ENCODE results near the gene EYS. TPM values are rescaled to one million over a fixed set of nuclear protein-coding genes. Genes with fewer than 3 reads are reported as not detected.
A peak's percentile ranks its signal among the peaks of the same experiment; 100 is the strongest.

The EYS gene
- total and polyA plus RNA-seq, 4 donors = 0.53 to 4.5 (median 2.4) TPM

DNA sequence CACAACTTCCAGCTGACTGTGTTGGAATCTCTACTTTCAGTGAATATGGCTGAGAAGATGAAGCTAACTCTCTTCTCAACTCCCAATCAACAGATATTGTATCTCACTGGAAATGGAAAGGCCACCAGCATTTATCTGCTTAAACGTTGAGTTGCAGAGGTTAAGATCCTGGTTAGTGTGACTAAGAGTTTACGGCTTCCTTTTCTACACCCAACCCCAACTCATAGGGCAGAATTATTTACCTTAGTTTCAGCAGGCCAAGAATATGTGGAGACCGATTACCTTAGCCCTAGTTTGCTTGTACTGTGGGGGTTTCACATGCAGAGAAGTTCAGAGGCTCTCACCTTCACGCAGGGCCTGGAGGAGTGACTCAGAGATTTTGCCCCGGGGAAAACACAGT, 1026.6 kb downstream of the EYS start:
- no peak overlapping the region for H3K27ac ChIP-seq (ENCODE audit: low read depth, low read length)
- no peaks in the 10 kb centered on the region for H3K27me3 ChIP-seq (ENCODE audit: control insufficient read depth, insufficient read depth, low read length)
- H3K9me3 ChIP-seq (ENCODE audit: control insufficient read depth, insufficient read depth, low read length) = no peaks in the 10 kb centered on the region
- no CpG with 5 or more reads among the region's 5 CpGs for WGBS (ENCODE audit: insufficient coverage)
- no peak for DNase-seq (ENCODE audit: low read depth in 4 of 6, low spot score in 6 of 6)
- no peaks in the 10 kb centered on the region for H3K36me3 ChIP-seq (ENCODE audit: control insufficient read depth, insufficient read depth, low read length)
- H3K4me3 ChIP-seq (ENCODE audit: low read depth, low read length) = no peak overlapping the region
- no peaks in the 10 kb centered on the region for H3K4me1 ChIP-seq (ENCODE audit: control insufficient read depth, insufficient read depth, low read length)

DNA sequence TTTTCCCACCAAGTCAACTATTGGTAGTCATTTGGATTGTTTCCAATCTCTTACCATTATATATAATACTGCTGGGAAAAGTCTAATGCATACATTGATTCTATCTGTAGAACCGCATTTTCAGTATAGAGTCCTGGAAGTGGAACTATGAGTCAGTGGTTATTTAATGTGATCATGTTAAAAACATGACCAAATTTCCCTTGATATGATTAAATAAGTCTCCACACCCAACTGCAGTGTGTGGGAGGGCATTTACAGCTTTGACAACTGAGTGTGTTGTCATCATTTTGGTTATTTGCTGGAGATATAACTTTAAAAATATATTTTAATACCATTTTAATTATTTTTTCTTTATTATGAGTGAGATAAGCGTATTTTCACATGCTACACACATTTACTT, 1027.6 kb downstream of the EYS start:
- no peaks in the 10 kb centered on the region for H3K4me1 ChIP-seq (ENCODE audit: control insufficient read depth, insufficient read depth, low read length)
- H3K27me3 ChIP-seq (ENCODE audit: control insufficient read depth, insufficient read depth, low read length) = no peaks in the 10 kb centered on the region
- no peaks in the 10 kb centered on the region for H3K36me3 ChIP-seq (ENCODE audit: control insufficient read depth, insufficient read depth, low read length)
- no peaks in the 10 kb centered on the region for H3K9me3 ChIP-seq (ENCODE audit: control insufficient read depth, insufficient read depth, low read length)
- no peak overlapping the region for H3K4me3 ChIP-seq (ENCODE audit: low read depth, low read length)
- no peak for DNase-seq (ENCODE audit: low read depth in 4 of 6, low spot score in 6 of 6)
- no CpG with 5 or more reads among the region's 2 CpGs for WGBS (ENCODE audit: insufficient coverage)
- no peak overlapping the region for H3K27ac ChIP-seq (ENCODE audit: low read depth, low read length)

DNA sequence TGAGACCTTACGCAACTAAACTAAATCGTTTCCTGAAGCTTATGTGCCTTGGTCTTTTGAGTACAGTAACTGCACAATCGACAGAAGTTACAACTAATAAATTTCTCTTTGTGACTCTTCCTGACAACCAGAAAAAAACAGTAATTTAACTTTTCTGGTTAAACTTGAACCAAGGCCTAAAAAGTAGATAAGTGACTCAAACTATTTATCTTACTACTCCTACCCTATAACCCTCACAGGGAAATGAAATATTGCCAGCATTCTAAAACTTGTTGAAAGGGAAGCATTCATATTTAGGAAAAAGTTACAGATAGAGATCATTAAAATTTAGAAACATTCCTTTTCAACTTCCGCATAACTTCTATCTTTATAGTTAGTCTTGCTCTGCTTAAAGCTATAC, 1034.4 kb downstream of the EYS start:
- no peaks in the 10 kb centered on the region for H3K36me3 ChIP-seq (ENCODE audit: control insufficient read depth, insufficient read depth, low read length)
- 50% methylated on average over 3 of the region's 4 CpGs for WGBS (ENCODE audit: insufficient coverage)
- H3K9me3 ChIP-seq (ENCODE audit: control insufficient read depth, insufficient read depth, low read length) = no peaks in the 10 kb centered on the region
- DNase-seq (ENCODE audit: low read depth in 4 of 6, low spot score in 6 of 6) = peak in 1 of 6 donors; percentile 17
- no peak overlapping the region for H3K27ac ChIP-seq (ENCODE audit: low read depth, low read length)
- no peak overlapping the region for H3K4me3 ChIP-seq (ENCODE audit: low read depth, low read length)
- no peaks in the 10 kb centered on the region for H3K27me3 ChIP-seq (ENCODE audit: control insufficient read depth, insufficient read depth, low read length)
- H3K4me1 ChIP-seq (ENCODE audit: control insufficient read depth, insufficient read depth, low read length) = no peaks in the 10 kb centered on the region

DNA sequence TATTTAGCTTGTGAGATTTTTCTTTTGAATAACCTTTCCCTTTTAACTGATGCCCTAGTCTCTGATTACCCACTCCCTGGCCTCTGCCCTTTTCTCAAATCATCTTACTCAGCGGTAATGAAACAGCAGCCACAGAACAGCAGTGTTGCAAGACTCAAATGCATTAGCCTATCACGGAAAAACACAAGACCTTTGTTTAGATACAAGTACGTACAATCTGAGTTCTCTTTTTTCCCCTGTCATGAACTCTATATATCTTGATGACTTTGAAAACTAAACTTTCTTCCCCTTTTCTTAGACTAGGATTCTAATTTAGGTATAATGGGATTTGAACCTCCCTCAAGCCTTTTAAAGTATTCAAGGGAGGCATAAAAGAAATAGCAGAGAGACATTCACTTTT, 1034.9 kb downstream of the EYS start:
- Histone ChIP-seq H3K9me3 (ENCODE audit: control insufficient read depth, insufficient read depth, low read length) (no peaks in the 10 kb centered on the region), H3K27ac (ENCODE audit: low read depth, low read length) (no peak overlapping the region), H3K36me3 (ENCODE audit: control insufficient read depth, insufficient read depth, low read length) (no peaks in the 10 kb centered on the region), H3K4me3 (ENCODE audit: low read depth, low read length) (no peak overlapping the region), H3K4me1 (ENCODE audit: control insufficient read depth, insufficient read depth, low read length) (no peaks in the 10 kb centered on the region), H3K27me3 (ENCODE audit: control insufficient read depth, insufficient read depth, low read length) (no peaks in the 10 kb centered on the region)
- peak in 2 of 6 donors; percentile 13 to 25 for DNase-seq (ENCODE audit: low read depth in 4 of 6, low spot score in 6 of 6)
- 73% methylated on average over 2 of the region's 3 CpGs for WGBS (ENCODE audit: insufficient coverage)

DNA sequence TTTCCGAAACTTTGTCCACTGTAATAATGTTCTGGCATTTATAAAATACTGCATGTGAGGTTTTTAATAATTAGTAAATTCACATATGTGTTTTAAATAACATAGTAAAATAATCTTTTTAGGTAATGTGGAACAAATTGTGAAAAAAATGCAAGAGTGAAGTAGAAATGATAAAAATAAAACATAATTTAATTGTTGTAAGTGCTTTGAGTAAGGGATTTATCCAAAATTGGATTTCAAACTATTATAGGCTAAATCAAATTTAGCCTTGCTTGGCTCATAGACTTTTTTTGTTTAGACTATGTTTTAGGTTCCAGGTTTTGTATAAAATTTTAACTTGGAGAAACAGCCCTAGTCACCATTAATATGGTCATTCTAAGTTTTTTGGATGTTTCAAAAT, 1041.9 kb downstream of the EYS start:
- Histone ChIP-seq H3K4me1 (ENCODE audit: control insufficient read depth, insufficient read depth, low read length) (no peaks in the 10 kb centered on the region), H3K27ac (ENCODE audit: low read depth, low read length) (no peak overlapping the region), H3K4me3 (ENCODE audit: low read depth, low read length) (no peak overlapping the region), H3K9me3 (ENCODE audit: control insufficient read depth, insufficient read depth, low read length) (no peaks in the 10 kb centered on the region), H3K36me3 (ENCODE audit: control insufficient read depth, insufficient read depth, low read length) (no peaks in the 10 kb centered on the region), H3K27me3 (ENCODE audit: control insufficient read depth, insufficient read depth, low read length) (no peaks in the 10 kb centered on the region)
- no peak for DNase-seq (ENCODE audit: low read depth in 4 of 6, low spot score in 6 of 6)
- no CpG with 5 or more reads among the region's 1 CpG for WGBS (ENCODE audit: insufficient coverage)

DNA sequence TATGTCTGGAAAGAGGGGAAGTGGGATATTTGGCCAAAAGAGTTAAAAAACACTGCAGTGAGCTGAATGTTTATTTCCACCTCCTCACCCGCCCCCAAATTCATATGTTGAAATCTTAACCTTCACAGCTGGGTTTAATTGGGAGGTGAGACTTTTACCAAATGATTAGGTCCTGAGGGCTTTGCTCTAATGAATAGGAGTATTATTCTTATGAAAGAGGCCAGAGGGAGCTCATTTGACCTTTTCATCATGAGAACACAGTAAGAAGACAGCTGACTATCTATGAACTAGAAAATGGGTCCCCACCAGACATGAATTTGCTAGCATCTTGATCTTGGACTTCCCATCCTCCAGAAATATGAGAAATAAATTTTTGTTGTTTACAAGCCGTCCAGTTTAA, 1042.5 kb downstream of the EYS start:
- Histone ChIP-seq H3K27ac (ENCODE audit: low read depth, low read length) (no peak overlapping the region), H3K9me3 (ENCODE audit: control insufficient read depth, insufficient read depth, low read length) (no peaks in the 10 kb centered on the region), H3K4me3 (ENCODE audit: low read depth, low read length) (no peak overlapping the region), H3K27me3 (ENCODE audit: control insufficient read depth, insufficient read depth, low read length) (no peaks in the 10 kb centered on the region), H3K4me1 (ENCODE audit: control insufficient read depth, insufficient read depth, low read length) (no peaks in the 10 kb centered on the region), H3K36me3 (ENCODE audit: control insufficient read depth, insufficient read depth, low read length) (no peaks in the 10 kb centered on the region)
- no CpG with 5 or more reads among the region's 2 CpGs for WGBS (ENCODE audit: insufficient coverage)
- DNase-seq (ENCODE audit: low read depth in 4 of 6, low spot score in 6 of 6) = no peak

DNA sequence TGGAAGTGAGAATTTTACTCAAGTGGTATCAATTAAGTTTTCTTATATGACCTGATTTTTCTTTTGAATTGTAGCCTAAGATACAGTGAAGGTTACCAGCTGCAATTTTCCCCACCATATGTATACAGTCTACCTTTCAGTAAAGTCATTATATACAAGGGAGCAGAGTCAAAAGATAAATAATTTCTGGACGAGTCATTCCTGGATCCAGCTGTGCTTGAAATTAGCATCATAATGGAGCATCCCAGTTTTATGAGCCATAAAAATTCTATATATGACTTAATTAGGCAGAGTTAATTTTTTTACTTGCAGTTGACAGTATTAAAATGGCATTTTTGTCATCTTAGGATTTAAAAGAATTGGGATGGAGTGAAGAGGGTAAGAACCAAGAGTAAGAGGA, 1063.0 kb downstream of the EYS start:
- H3K36me3 ChIP-seq (ENCODE audit: control insufficient read depth, insufficient read depth, low read length) = no peaks in the 10 kb centered on the region
- no peaks in the 10 kb centered on the region for H3K9me3 ChIP-seq (ENCODE audit: control insufficient read depth, insufficient read depth, low read length)
- no peak overlapping the region for H3K27ac ChIP-seq (ENCODE audit: low read depth, low read length)
- WGBS (ENCODE audit: insufficient coverage) = no CpG with 5 or more reads among the region's 1 CpG
- no peak overlapping the region for H3K4me3 ChIP-seq (ENCODE audit: low read depth, low read length)
- DNase-seq (ENCODE audit: low read depth in 4 of 6, low spot score in 6 of 6) = peak in 2 of 6 donors; percentile 1 to 74
- no peaks in the 10 kb centered on the region for H3K4me1 ChIP-seq (ENCODE audit: control insufficient read depth, insufficient read depth, low read length)
- H3K27me3 ChIP-seq (ENCODE audit: control insufficient read depth, insufficient read depth, low read length) = no peaks in the 10 kb centered on the region

DNA sequence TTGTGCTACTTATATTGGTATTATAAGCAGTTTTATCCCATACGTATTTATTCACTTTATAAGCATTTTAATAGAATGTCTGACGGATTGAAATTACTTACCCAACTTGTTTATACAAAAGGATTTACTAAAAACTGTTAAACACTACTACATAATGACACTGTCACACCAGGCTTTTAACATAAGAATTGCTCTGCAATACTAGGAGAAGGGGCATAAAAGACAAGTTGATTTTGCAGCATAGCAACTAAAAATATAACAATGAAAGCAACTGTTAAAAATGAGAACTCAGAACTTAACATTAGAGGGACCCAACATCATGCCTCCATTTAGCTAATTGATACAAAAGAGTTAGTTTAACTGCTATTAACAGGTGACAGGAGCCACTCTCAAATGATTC, 1076.1 kb downstream of the EYS start:
- H3K9me3 ChIP-seq (ENCODE audit: control insufficient read depth, insufficient read depth, low read length) = no peaks in the 10 kb centered on the region
- H3K4me1 ChIP-seq (ENCODE audit: control insufficient read depth, insufficient read depth, low read length) = no peaks in the 10 kb centered on the region
- DNase-seq (ENCODE audit: low read depth in 4 of 6, low spot score in 6 of 6) = no peak
- no peak overlapping the region for H3K27ac ChIP-seq (ENCODE audit: low read depth, low read length)
- H3K27me3 ChIP-seq (ENCODE audit: control insufficient read depth, insufficient read depth, low read length) = no peaks in the 10 kb centered on the region
- no CpG with 5 or more reads among the region's 2 CpGs for WGBS (ENCODE audit: insufficient coverage)
- no peak overlapping the region for H3K4me3 ChIP-seq (ENCODE audit: low read depth, low read length)
- H3K36me3 ChIP-seq (ENCODE audit: control insufficient read depth, insufficient read depth, low read length) = no peaks in the 10 kb centered on the region

DNA sequence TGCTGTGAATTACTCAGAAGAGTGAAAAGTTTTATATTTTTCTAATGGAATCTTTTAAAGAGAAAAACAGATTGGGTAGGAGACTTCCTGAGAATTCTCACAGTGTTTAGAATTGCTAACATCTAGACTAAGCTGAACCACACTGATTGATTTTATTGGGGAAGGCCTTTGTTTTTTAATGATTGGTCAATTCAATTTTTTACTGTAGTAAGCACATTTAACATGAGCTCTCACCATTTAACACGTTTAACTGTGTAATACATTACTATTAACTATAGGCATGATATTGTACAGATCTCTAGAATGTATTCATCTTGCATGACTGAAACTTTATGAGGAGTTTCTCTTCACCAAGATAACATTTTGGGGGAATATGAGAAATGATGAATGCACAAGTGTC, 1084.1 kb downstream of the EYS start:
- WGBS (ENCODE audit: insufficient coverage) = no CpG with 5 or more reads among the region's 1 CpG
- Histone ChIP-seq H3K9me3 (ENCODE audit: control insufficient read depth, insufficient read depth, low read length) (no peaks in the 10 kb centered on the region), H3K27me3 (ENCODE audit: control insufficient read depth, insufficient read depth, low read length) (no peaks in the 10 kb centered on the region), H3K4me1 (ENCODE audit: control insufficient read depth, insufficient read depth, low read length) (no peaks in the 10 kb centered on the region), H3K4me3 (ENCODE audit: low read depth, low read length) (no peak overlapping the region), H3K27ac (ENCODE audit: low read depth, low read length) (no peak overlapping the region), H3K36me3 (ENCODE audit: control insufficient read depth, insufficient read depth, low read length) (no peaks in the 10 kb centered on the region)
- DNase-seq (ENCODE audit: low read depth in 4 of 6, low spot score in 6 of 6) = no peak

DNA sequence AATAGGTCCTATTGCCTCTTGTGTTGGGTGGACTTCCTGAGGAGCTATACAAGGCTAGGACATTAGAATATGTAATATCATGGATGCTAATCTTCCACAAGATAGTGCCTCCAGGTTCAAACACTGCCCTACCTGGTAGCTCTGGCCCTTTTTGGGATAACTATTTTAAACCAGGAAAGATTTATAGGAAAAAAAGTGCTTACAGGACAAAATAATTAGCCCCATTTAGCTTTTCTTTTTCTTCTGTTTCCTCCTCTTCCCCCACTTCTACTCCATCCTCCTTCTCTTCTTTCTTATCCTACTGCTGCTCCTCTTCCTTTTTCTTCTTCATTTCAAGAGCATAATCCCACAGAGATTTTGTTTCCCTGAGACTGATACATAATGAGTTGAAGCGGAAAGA, 1104.0 kb downstream of the EYS start:
- no peak overlapping the region for H3K27ac ChIP-seq (ENCODE audit: low read depth, low read length)

More for the DNA sequence above, 1104.0 kb downstream of the EYS start:
- Histone ChIP-seq H3K4me1 (ENCODE audit: control insufficient read depth, insufficient read depth, low read length) (no peaks in the 10 kb centered on the region), H3K9me3 (ENCODE audit: control insufficient read depth, insufficient read depth, low read length) (no peaks in the 10 kb centered on the region), H3K4me3 (ENCODE audit: low read depth, low read length) (no peak overlapping the region), H3K27me3 (ENCODE audit: control insufficient read depth, insufficient read depth, low read length) (no peaks in the 10 kb centered on the region), H3K36me3 (ENCODE audit: control insufficient read depth, insufficient read depth, low read length) (no peaks in the 10 kb centered on the region)
- no CpG with 5 or more reads among the region's 1 CpG for WGBS (ENCODE audit: insufficient coverage)
- no peak for DNase-seq (ENCODE audit: low read depth in 4 of 6, low spot score in 6 of 6)

Measured in spinal cord (tissue), 10 donors.